ENCODE data around the gene SPSB4.

Gene SPSB4

GRCh38 chr3:141080431-141080830 lies 29.3 kb downstream of the SPSB4 start:
- CTCF ChIA-PET = no interaction called here
- POLR2A ChIA-PET = no interaction called here
- DNase-seq (ENCODE audit: extremely low spot score) = no peak
- TF ChIP-seq, protein P1, sequence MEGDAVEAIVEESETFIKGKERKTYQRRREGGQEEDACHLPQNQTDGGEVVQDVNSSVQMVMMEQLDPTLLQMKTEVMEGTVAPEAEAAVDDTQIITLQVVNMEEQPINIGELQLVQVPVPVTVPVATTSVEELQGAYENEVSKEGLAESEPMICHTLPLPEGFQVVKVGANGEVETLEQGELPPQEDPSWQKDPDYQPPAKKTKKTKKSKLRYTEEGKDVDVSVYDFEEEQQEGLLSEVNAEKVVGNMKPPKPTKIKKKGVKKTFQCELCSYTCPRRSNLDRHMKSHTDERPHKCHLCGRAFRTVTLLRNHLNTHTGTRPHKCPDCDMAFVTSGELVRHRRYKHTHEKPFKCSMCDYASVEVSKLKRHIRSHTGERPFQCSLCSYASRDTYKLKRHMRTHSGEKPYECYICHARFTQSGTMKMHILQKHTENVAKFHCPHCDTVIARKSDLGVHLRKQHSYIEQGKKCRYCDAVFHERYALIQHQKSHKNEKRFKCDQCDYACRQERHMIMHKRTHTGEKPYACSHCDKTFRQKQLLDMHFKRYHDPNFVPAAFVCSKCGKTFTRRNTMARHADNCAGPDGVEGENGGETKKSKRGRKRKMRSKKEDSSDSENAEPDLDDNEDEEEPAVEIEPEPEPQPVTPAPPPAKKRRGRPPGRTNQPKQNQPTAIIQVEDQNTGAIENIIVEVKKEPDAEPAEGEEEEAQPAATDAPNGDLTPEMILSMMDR (IDR thresholded peaks at IDR 0.05; ENCODE audit: control extremely low read depth, extremely low read depth, low read depth, missing control alignments) = no peak

- CTCF ChIA-PET = no interaction called here
- POLR2A ChIA-PET = no interaction called here
- no peak for DNase-seq (ENCODE audit: extremely low spot score)
- TF ChIP-seq, protein P1 (IDR thresholded peaks at IDR 0.05; ENCODE audit: control extremely low read depth, extremely low read depth, low read depth, missing control alignments) = no peak
Measured at GRCh38 chr3:141081141-141081795, 30.1 kb downstream of the SPSB4 start.

DNA sequence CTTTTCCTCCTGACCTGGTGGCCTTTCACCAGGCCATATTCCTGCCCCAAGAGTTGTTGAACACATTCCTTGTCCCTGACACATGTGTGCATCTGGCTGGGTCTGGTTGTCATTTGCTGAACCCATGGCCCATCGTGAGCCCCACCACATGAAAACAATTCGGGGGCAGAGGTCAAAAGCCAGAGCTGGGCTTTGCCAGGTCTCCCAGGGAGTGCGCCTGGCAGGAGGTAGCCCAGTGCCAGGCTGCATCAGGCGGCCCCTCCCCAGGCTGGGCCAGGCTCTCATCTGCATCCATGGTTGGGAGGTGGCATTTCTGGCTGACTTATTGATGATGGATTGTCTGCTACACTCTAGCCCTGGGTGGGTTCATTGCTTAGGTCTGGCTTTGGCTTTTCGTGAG lies 30.9 kb downstream of the SPSB4 start:
- CTCF ChIA-PET = no interaction called here
- POLR2A ChIA-PET = no interaction called here
- DNase-seq (ENCODE audit: extremely low spot score) = no peak
- TF ChIP-seq, protein P1 (IDR thresholded peaks at IDR 0.05; ENCODE audit: control extremely low read depth, extremely low read depth, low read depth, missing control alignments) = no peak

DNA sequence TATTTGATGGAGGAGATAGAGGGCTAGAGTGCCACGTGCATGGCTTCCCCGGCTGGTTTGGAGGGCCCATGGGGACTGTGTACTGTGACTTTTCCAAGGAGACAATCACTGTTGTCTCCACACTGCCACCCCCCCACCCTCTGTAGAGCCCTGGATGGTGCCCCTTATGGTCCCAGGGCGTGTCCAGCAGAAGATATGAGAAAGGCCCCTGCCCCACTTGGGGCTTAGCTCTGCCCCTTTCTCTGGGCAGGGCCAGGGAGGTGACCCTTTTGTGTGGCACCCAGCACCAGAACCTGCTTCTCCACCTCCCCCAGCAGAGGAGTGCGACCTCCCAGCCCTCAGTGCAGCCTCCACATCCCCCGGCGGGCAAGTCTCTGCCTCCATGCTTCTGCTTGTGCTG lies 32.1 kb downstream of the SPSB4 start:
- CTCF ChIA-PET = interaction anchor here (0.8 kb wide), 1 partner anchor 83 kb away, joined by 3 read pairs; no protein-coding TSS in a partner anchor
- no peak for DNase-seq (ENCODE audit: extremely low spot score)
- POLR2A ChIA-PET = no interaction called here
- TF ChIP-seq, protein P1 (IDR thresholded peaks at IDR 0.05; ENCODE audit: control extremely low read depth, extremely low read depth, low read depth, missing control alignments) = no peak

DNA sequence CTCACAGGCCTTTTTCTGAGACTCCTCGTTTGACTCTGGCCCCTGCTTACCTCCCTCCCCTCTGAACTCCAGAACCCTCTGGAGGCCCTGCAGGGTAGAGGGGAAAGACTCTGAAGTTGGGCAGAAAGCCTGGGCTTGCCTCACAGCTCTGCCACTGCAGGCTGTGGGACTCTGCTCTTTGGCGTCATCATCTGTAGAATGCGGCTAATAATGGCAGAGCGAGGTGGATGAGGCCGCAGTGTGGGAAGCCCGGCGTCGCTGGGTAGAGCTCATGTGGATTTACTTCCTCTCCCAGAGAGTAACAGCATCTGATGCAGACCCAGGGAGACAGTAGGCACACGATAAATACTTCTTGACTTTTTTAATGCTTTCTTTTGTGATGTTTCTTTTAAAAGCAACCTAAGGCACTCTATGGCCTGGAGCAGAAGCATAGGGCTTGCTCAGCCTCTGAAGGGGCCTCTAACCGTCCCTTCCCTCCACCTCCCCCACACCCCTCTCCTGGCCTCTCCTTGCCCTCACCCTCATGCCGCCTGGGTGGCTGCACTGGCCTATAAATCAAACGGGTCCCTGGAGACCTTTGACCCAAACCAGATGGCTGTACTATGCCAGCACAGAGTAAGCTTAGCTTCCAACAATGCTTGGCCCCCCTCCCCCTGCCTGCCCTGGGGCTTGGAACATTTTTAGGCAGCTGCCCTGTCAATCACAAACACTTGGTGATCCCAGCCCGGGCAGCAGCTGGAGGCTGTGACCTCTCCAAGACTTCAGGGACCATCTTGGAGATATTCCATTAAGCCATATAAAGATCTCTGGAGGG lies 32.9 kb downstream of the SPSB4 start:
- POLR2A ChIA-PET = no interaction called here
- TF ChIP-seq, protein P1 (IDR thresholded peaks at IDR 0.05; ENCODE audit: control extremely low read depth, extremely low read depth, low read depth, missing control alignments) = no peak
- no peak for DNase-seq (ENCODE audit: extremely low spot score)
- CTCF ChIA-PET = no interaction called here

DNA sequence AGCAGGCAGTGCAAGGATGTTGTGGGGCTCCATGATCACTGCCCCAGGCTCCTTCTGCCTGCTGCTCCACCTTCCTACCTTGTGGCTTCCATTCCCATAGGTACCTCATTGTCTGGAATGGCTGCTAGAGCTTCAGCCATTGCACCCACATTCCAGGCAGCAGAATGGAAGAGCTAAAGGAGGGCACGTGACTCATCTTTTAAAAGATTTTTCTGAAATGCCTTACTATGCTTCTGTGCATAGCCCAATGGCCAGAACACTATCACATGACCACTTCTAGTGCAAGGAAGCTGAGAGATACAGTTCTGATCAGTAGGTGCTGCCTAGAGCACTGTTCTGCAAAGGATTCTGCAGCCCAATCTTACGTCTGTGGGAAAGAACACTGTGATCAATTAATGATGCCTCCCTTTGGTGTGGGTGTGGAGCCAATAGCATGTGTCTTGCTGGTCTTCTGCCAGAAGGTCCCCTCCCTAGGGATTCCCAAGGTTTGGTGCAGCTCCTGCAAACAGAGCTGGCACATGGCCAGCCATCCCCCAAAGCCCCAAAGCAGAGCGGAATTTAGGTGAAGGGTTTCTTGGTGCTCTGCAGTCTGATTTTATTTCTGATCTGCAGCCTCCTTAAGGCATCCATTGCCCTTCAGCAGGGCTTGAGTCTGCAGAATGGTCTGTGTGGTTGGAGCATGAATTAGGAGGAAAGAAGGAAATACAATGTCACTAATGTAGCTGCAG lies 34.4 kb downstream of the SPSB4 start:
- DNase-seq (ENCODE audit: extremely low spot score) = no peak
- CTCF ChIA-PET = interaction anchor here (1.1 kb wide), 1 partner anchor 106 kb away, joined by 3 read pairs; no protein-coding TSS in a partner anchor
- POLR2A ChIA-PET = no interaction called here
- TF ChIP-seq, protein P1 (IDR thresholded peaks at IDR 0.05; ENCODE audit: control extremely low read depth, extremely low read depth, low read depth, missing control alignments) = no peak

Data from GM10248 (cell line).